CD4-positive, alpha-beta T cell (primary cell): ENCODE measurements around the gene FIZ1. TPM values are rescaled to one million over a fixed set of nuclear protein-coding genes. Genes with fewer than 3 reads are reported as not detected.

Experiments
- ATAC-seq: fragments of 200-7000 bp; cut with Tn5 transposase; one replicate; pipeline ENCODE4 v1.10.0; 2022; ENCODE audit warnings: mild to moderate bottlenecking; ENCODE audit not compliant: poor library complexity
- CTCF ChIA-PET: fragments of 350-600 bp; sonication (Branson Sonifier 250); formaldehyde crosslinking; loops from one replicate; lab custom pipeline; 2021; ENCODE audit warnings: antibody characterized with exemption, inconsistent platforms; lab: Charles Lee
- POLR2A ChIA-PET: fragments of 350-600 bp; sonication (Branson Sonifier 250); formaldehyde crosslinking; loops from one replicate; lab custom pipeline; 2021; ENCODE audit warnings: antibody characterized with exemption, inconsistent platforms; lab: Charles Lee
- DNase-seq, 14 experiments: peaks; one replicate each; pipeline ENCODE4 v3.0.0-alpha.2; 2013 to 2020; ENCODE audit warnings: mixed read lengths in 2 of 14
- H3K27ac ChIP-seq, 2 donors: one replicate each; pipeline versions ENCODE4 v1.5.1 to v1.7.0; 2013; ENCODE audit warnings: low read length in 2 of 2, low read depth in 1 of 2, mild to moderate bottlenecking in 1 of 2
- H3K27me3 ChIP-seq, 2 experiments: 1 replicate in 1 of 2; 2 replicates in 1 of 2; pipeline versions ENCODE4 v1.6.1 to v1.7.0; 2013; ENCODE audit warnings: low read length in 2 of 2, control low read depth in 1 of 2, mild to moderate bottlenecking in 1 of 2, moderate library complexity in 1 of 2; ENCODE audit not compliant: insufficient read depth in 2 of 2, control insufficient read depth in 1 of 2
- H3K36me3 ChIP-seq: one replicate; pipeline ENCODE4 v1.6.1; 2013; ENCODE audit warnings: low read length, control low read depth; ENCODE audit not compliant: insufficient read depth
- H3K4me1 ChIP-seq: one replicate; pipeline ENCODE4 v1.6.1; 2013; ENCODE audit warnings: low read length, control low read depth; ENCODE audit not compliant: insufficient read depth
- H3K4me3 ChIP-seq: one replicate; pipeline ENCODE4 v1.5.1; 2013; ENCODE audit warnings: mild to moderate bottlenecking, low read length, moderate library complexity
- H3K9me3 ChIP-seq, 2 experiments: 1 replicate in 1 of 2; 2 replicates in 1 of 2; pipeline versions ENCODE4 v1.6.1 to v1.7.0; 2013; ENCODE audit warnings: low read length in 2 of 2, mild to moderate bottlenecking in 2 of 2, control low read depth in 1 of 2, moderate library complexity in 1 of 2; ENCODE audit not compliant: control insufficient read depth in 1 of 2, insufficient read depth in 1 of 2
- H3K27ac Mint-ChIP-seq: one replicate; pipeline ENCODE4 v1.8.0; 2020; ENCODE audit warnings: mixed read lengths
- H3K27me3 Mint-ChIP-seq: one replicate; pipeline ENCODE4 v1.8.0; 2021; ENCODE audit warnings: mixed read lengths
- H3K36me3 Mint-ChIP-seq: one replicate; pipeline ENCODE4 v1.8.0; 2021; ENCODE audit warnings: low read depth, mixed read lengths
- H3K4me1 Mint-ChIP-seq: one replicate; pipeline ENCODE4 v1.8.0; 2021; ENCODE audit warnings: low read depth, mixed read lengths
- H3K4me3 Mint-ChIP-seq: one replicate; pipeline ENCODE4 v1.8.0; 2020; ENCODE audit warnings: mild to moderate bottlenecking, mixed read lengths
- H3K9me3 Mint-ChIP-seq: one replicate; pipeline ENCODE4 v1.8.0; 2020; ENCODE audit warnings: mixed read lengths
- intact Hi-C, 2 experiments: fragments of 100-400 bp; cut with DNase I in 1 of 2; cut with micrococcal nuclease in 1 of 2; formaldehyde crosslinking; loops; one replicate each; pipeline versions ENCODE4 v1.15.1 to v1.9.0; 2023 to 2025; cut with DNase I, micrococcal nuclease
- total RNA-seq, 174 experiments: library from RNA in 2 of 174; stranded (reverse) in 2 of 174; gene quantifications; one replicate each; pipeline ENCODE4 v1.2.3 and lab custom pipeline; 2021 to 2026
- TF ChIP-seq, protein P1 (sequence below): fragments of 200-600 bp; IDR thresholded peaks from one replicate; pipeline ENCODE4 v1.8.0; 2022; ENCODE audit warnings: antibody characterized with exemption, mild to moderate bottlenecking

Gene FIZ1
- total RNA-seq, 2 experiments from 2014 or later = 5.5 to 7.3 TPM

DNA sequence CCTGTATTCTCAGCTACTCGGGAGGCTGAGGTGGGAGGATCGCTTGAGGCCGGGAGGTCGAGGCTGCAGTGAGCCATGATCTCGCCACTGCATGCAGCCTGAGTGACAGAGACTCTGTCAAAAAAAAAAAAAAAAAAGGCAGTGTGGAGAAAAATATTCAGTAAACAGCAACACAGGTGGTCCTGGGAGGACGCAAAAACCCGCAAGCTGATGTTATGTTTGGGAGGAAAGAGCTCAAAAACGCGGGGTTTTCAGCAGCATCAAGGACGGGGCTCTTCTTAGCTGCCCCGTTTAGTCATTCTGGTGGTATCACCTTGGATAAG, 25.6 kb upstream of the FIZ1 start:
- ChIA-PET POLR2A (interaction anchor here (1.1 to 4.8 kb wide), 16 partner anchors 9 to 366 kb away, joined by 3 to 50 read pairs (median 8); partner anchors contain the start of genes FIZ1, HSPBP1, PPP6R1 and U2AF2), CTCF (interaction anchor here (3.2 to 5.4 kb wide), 3 partner anchors 14 to 121 kb away, joined by 20 to 60 read pairs (median 24); partner anchors contain the start of gene ZNF865)
- Mint-ChIP-seq H3K36me3 (peaks cover 28% of the 10 kb centered on the region), H3K9me3 (no peaks in the 10 kb centered on the region), H3K4me1 (peaks cover 50% of the 10 kb centered on the region), H3K27me3 (no peaks in the 10 kb centered on the region), H3K4me3 (peak overlapping the region; percentile 98), H3K27ac (peak overlapping the region; percentile 100)
- peak overlapping the region; percentile 89 to 94 for H3K27ac ChIP-seq
- H3K9me3 ChIP-seq = no peaks in the 10 kb centered on the region
- DNase-seq = no peak
- intact Hi-C loops = no loop called here
- ATAC-seq = no peak
- TF ChIP-seq, protein P1, sequence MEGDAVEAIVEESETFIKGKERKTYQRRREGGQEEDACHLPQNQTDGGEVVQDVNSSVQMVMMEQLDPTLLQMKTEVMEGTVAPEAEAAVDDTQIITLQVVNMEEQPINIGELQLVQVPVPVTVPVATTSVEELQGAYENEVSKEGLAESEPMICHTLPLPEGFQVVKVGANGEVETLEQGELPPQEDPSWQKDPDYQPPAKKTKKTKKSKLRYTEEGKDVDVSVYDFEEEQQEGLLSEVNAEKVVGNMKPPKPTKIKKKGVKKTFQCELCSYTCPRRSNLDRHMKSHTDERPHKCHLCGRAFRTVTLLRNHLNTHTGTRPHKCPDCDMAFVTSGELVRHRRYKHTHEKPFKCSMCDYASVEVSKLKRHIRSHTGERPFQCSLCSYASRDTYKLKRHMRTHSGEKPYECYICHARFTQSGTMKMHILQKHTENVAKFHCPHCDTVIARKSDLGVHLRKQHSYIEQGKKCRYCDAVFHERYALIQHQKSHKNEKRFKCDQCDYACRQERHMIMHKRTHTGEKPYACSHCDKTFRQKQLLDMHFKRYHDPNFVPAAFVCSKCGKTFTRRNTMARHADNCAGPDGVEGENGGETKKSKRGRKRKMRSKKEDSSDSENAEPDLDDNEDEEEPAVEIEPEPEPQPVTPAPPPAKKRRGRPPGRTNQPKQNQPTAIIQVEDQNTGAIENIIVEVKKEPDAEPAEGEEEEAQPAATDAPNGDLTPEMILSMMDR = no peak
- H3K36me3 ChIP-seq = peaks cover 8% of the 10 kb centered on the region
- H3K4me3 ChIP-seq = peak overlapping the region; percentile 68
- H3K27me3 ChIP-seq = no peaks in the 10 kb centered on the region
- peaks cover 56% of the 10 kb centered on the region for H3K4me1 ChIP-seq

DNA sequence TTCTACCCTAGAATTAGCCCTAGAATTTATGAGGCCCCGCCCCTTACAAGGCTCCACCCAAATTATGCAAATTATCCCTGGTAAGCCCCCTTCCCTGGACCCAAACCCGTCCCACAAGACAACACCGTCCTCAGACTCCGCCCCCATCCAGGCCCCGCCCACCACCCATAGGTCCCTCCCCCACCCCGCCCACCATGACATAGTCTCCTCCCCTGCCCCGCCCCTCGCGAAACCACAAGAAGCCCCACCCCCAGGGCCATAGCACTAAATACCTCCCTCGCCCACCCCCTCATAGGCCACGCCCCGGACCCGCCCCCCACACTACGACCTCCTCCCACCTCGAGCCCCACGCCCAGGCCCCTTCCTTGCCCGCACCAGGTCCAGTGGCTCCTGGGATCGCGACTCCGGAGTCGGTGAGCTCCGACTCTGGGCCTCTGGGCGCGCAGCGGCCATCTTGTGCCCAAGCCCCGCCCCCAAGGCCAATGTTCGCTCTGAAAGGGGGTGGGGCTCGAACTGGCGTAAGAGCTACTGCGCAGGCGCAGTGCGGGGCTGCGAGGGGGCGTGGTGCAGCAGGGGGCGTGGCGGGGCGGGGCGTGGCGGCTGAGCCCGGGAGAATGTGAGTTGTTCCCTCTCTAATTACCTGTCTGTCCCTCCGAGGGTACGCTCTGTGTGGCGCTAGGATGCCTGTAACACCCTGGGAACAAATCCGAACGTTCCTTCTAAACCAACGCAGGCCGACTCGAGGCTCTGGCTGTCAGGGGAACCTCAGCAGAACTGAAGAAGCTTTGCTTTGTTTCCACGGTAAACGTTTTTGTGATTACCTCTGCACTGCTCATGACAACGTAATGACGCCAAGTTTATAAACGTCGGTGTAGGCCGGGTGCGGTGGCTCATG, 25.0 kb upstream of the FIZ1 start, which contains the start of gene ZNF784:
TSS of gene ZNF784 (minus strand) at position 458 of the 895 bp plus-strand sequence. CDS start at position 453, 5 bp downstream.
- peak within 1 kb of the TSS; percentile 98 for H3K4me3 Mint-ChIP-seq
- peak within 1 kb of the TSS; percentile 89 to 94 for H3K27ac ChIP-seq
- ChIA-PET POLR2A (interaction anchor here (0.9 to 4.8 kb wide), 18 partner anchors 9 to 1161 kb away, joined by 3 to 50 read pairs (median 8); partner anchors contain the start of genes FIZ1, HSPBP1, LENG9 and PPP6R1), CTCF (interaction anchor here (3.2 to 5.4 kb wide), 3 partner anchors 15 to 120 kb away, joined by 20 to 60 read pairs (median 24); partner anchors contain the start of gene ZNF865)
- H3K27me3 ChIP-seq = no peaks in the 10 kb centered on the region
- peak within 1 kb of the TSS; percentile 68 for H3K4me3 ChIP-seq
- H3K4me1 ChIP-seq = peaks cover 56% of the 10 kb centered on the region
- H3K36me3 ChIP-seq = peaks cover 8% of the 10 kb centered on the region
- intact Hi-C loops = loop anchor here (1.0 kb wide), 2 partner anchors 19 to 25 kb away; partner anchors contain the start of genes FIZ1 (in 1 of the 2) and ZNF865 (in 1 of the 2)
- no peaks in the 10 kb centered on the region for H3K27me3 Mint-ChIP-seq
- peak within 1 kb of the TSS; percentile 100 for H3K27ac Mint-ChIP-seq
- H3K4me1 Mint-ChIP-seq = peaks cover 55% of the 10 kb centered on the region
- ATAC-seq = peak; percentile 69
- peak; percentile 88 to 98 (median 93) for DNase-seq
- H3K36me3 Mint-ChIP-seq = peaks cover 28% of the 10 kb centered on the region
- TF ChIP-seq, protein P1 = no peak
- H3K9me3 ChIP-seq = no peaks in the 10 kb centered on the region
- no peaks in the 10 kb centered on the region for H3K9me3 Mint-ChIP-seq

DNA sequence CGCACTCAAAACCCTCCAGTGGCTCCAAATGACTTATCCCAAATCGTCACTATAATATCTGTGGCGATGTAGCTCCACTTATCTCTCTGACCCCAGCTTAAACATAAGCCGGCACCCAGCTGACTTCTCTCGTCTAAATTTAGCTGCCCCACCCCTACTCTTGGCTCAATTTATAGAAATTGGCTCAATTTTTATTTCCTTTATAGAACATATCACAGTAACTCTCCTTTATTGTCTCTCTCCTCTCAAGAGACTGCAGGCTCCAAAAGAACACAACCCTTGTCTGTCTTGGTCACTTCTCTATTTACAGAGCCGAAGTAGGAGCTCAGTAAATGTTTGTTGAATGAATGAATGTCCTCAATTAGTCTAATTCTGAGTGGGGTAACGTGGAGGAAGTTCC, 24.2 kb upstream of the FIZ1 start:
- Histone ChIP-seq H3K4me3 (no peak overlapping the region), H3K36me3 (peaks cover 8% of the 10 kb centered on the region), H3K9me3 (no peaks in the 10 kb centered on the region), H3K4me1 (peaks cover 56% of the 10 kb centered on the region), H3K27ac (no peak overlapping the region), H3K27me3 (no peaks in the 10 kb centered on the region)
- Mint-ChIP-seq H3K4me1 (peaks cover 56% of the 10 kb centered on the region), H3K36me3 (peaks cover 28% of the 10 kb centered on the region), H3K27ac (peak overlapping the region; percentile 100), H3K9me3 (no peaks in the 10 kb centered on the region), H3K27me3 (no peaks in the 10 kb centered on the region), H3K4me3 (peak overlapping the region; percentile 98)
- TF ChIP-seq, protein P1 = no peak
- DNase-seq (no peak), ATAC-seq (no peak)
- intact Hi-C loops = loop anchor here in 1 of 2 experiments (1.0 kb wide), 1 partner anchor 18 kb away; the partner anchor contains the start of gene ZNF865
- ChIA-PET POLR2A (interaction anchor here (1.0 to 4.8 kb wide), 6 partner anchors 10 to 43 kb away, joined by 4 to 50 read pairs (median 26); partner anchors contain the start of genes FIZ1, ZNF524, ZNF579 and ZNF865), CTCF (interaction anchor here (1.1 to 5.4 kb wide), 3 partner anchors 17 to 120 kb away, joined by 3 to 60 read pairs (median 24); partner anchors contain the start of gene ZNF865)
